BLaER1 treated with 17β-estradiol and CSF1 and Interleukin-3, amounts not matched to agents 10 nM and 100 nM (cell line): ENCODE results near the gene PKHD1.

Experiments
- H3K27ac ChIP-seq, 11 experiments: shearing (Covaris generic); formaldehyde crosslinking; 2 replicates each; pipeline ENCODE4 v1.8.1; 2022
- H3K27me3 ChIP-seq, 11 experiments: shearing (Covaris generic); formaldehyde crosslinking; 2 replicates each; pipeline ENCODE4 v1.8.1; 2022
- H3K36me3 ChIP-seq, 11 experiments: shearing (Covaris generic); formaldehyde crosslinking; 2 replicates each; pipeline ENCODE4 v1.8.1; 2022
- H3K4me1 ChIP-seq, 10 experiments: shearing (Covaris generic); formaldehyde crosslinking; 2 replicates each; pipeline ENCODE4 v1.8.1; 2022
- H3K4me2 ChIP-seq, 11 experiments: shearing (Covaris generic); formaldehyde crosslinking; 2 replicates each; pipeline ENCODE4 v1.8.1; 2022
- H3K4me3 ChIP-seq, 10 experiments: shearing (Covaris generic); formaldehyde crosslinking; 2 replicates each; pipeline ENCODE4 v1.8.1; 2022
- H3K9ac ChIP-seq, 11 experiments: shearing (Covaris generic); formaldehyde crosslinking; 2 replicates each; pipeline ENCODE4 v1.8.1; 2022
- H3K9me3 ChIP-seq, 11 experiments: shearing (Covaris generic); formaldehyde crosslinking; replicated peaks in 1 of 11; 2 replicates each; pipeline ENCODE4 v1.8.1; 2022
- H4K20me1 ChIP-seq, 11 experiments: shearing (Covaris generic); formaldehyde crosslinking; 2 replicates each; pipeline ENCODE4 v1.8.1; 2022
- Cebpa-rat ChIP-seq, 11 experiments: shearing (Covaris generic); IDR thresholded peaks; 2 replicates each; pipeline ENCODE4 v1.8.1; 2022

The PKHD1 gene

GRCh38 chr6:51824940-51825339 lies 262.5 kb downstream of the PKHD1 start:
- H3K9ac ChIP-seq, result no peak overlapping the region
- TF ChIP-seq Cebpa-rat (IDR thresholded peaks at IDR 0.05), result no peak
- no peaks in the 10 kb centered on the region for H3K27me3 ChIP-seq
- H3K4me1 ChIP-seq, result no peaks in the 10 kb centered on the region
- H3K27ac ChIP-seq, result no peak overlapping the region
- H3K36me3 ChIP-seq, result no peaks in the 10 kb centered on the region
- no peak overlapping the region for H3K4me3 ChIP-seq
- H3K9me3 ChIP-seq, result no peaks in the 10 kb centered on the region
- H4K20me1 ChIP-seq, result no peaks in the 10 kb centered on the region
- H3K4me2 ChIP-seq, result no peak overlapping the region

- Histone ChIP-seq H3K4me1 (no peaks in the 10 kb centered on the region), H3K4me2 (no peak overlapping the region), H4K20me1 (no peaks in the 10 kb centered on the region), H3K4me3 (no peak overlapping the region), H3K9me3 (no peaks in the 10 kb centered on the region), H3K36me3 (no peaks in the 10 kb centered on the region), H3K27me3 (no peaks in the 10 kb centered on the region), H3K27ac (no peak overlapping the region), H3K9ac (no peak overlapping the region)
- TF ChIP-seq Cebpa-rat (IDR thresholded peaks at IDR 0.05), result no peak
Observed at GRCh38 chr6:51820555-51820954, 266.9 kb downstream of the PKHD1 start.

DNA sequence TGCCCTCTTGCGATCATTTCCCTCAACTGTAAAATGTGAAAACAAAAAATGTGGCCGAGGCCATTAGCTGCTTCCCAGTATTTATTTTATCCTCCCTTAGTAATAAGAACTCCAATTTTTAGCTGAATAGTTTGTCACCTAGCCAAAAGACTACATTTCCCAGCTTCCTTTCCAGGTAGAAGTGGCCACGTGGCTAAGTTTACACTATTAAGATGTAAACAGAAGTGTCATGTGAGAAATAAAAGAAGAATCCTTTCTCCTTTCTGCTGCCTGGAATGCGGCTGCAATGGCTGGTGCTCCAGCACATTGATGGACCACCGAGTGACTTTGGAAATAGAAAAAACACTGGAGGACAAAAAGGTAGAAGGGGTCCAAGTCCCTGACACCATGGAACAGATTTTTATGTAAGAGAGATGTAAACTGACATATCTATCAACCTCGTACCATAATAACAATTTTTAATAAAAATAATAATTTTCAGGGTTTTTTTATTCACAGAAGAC lies 268.8 kb downstream of the PKHD1 start:
- TF ChIP-seq Cebpa-rat (IDR thresholded peaks at IDR 0.05), result no peak
- no peak overlapping the region for H3K27ac ChIP-seq
- H3K36me3 ChIP-seq, result no peaks in the 10 kb centered on the region
- H3K4me2 ChIP-seq, result no peak overlapping the region
- no peaks in the 10 kb centered on the region for H4K20me1 ChIP-seq
- H3K27me3 ChIP-seq, result no peaks in the 10 kb centered on the region
- no peak overlapping the region for H3K9ac ChIP-seq
- H3K4me3 ChIP-seq, result no peak overlapping the region
- H3K9me3 ChIP-seq, result no peaks in the 10 kb centered on the region
- peaks cover 0 to 9% (median 0%) of the 10 kb centered on the region in 10 experiments; a peak in 2 of 20 replicates for H3K4me1 ChIP-seq

DNA sequence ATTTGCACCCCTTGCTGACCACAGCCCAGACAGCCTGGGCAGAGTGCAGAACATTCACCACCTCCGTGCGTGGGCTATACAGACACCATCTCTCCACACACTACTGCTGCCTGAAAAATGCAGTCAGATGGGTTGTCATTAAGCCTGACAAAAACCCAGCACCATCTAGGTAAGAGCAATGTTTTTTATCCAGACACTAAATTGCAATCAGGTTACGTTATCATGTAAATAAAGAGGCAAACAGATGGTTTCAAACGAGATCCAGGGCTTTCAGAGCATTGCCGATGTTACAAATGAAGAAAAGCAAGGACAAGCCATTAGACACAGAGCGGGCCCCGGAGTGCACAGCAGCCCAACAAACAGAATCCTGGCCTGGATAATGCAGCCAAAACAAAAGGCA lies 269.6 kb downstream of the PKHD1 start:
- H3K9me3 ChIP-seq, result no peaks in the 10 kb centered on the region
- H3K4me1 ChIP-seq, result peaks cover 0 to 9% (median 0%) of the 10 kb centered on the region in 10 experiments; a peak in 2 of 20 replicates
- no peak overlapping the region for H3K4me3 ChIP-seq
- no peak overlapping the region for H3K9ac ChIP-seq
- no peak overlapping the region for H3K4me2 ChIP-seq
- no peak for TF ChIP-seq Cebpa-rat (IDR thresholded peaks at IDR 0.05)
- H3K27me3 ChIP-seq, result no peaks in the 10 kb centered on the region
- H4K20me1 ChIP-seq, result no peaks in the 10 kb centered on the region
- no peak overlapping the region for H3K27ac ChIP-seq
- H3K36me3 ChIP-seq, result no peaks in the 10 kb centered on the region

- H3K9me3 ChIP-seq, result no peaks in the 10 kb centered on the region
- no peaks in the 10 kb centered on the region for H3K27me3 ChIP-seq
- no peaks in the 10 kb centered on the region for H3K36me3 ChIP-seq
- no peak overlapping the region for H3K4me2 ChIP-seq
- H3K27ac ChIP-seq, result no peak overlapping the region
- H3K4me1 ChIP-seq, result peaks cover 0 to 9% (median 0%) of the 10 kb centered on the region in 10 experiments; a peak in 2 of 20 replicates
- no peak overlapping the region for H3K9ac ChIP-seq
- H4K20me1 ChIP-seq, result no peaks in the 10 kb centered on the region
- H3K4me3 ChIP-seq, result no peak overlapping the region
- TF ChIP-seq Cebpa-rat (IDR thresholded peaks at IDR 0.05), result no peak
Observed at GRCh38 chr6:51814418-51814817, 273.0 kb downstream of the PKHD1 start.

DNA sequence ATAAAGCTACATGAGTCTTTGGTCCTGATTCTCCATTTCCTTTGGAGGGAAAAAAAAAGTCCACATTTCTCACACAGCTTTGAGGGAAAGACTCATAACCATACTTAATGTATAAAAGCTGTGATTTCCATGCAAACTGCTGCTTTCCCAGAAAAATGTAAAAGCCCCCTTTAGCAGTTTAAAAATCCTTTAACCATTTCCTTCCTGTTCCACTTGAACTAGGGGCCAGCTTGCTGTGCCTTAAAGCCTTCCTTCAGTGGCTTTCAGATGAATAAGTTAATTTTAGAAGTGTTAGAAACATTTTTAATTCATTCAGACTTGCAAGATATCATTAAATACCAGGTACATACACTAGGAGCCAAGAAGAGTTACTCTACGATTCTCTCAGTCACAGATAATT lies 273.5 kb downstream of the PKHD1 start:
- H3K9ac ChIP-seq, result no peak overlapping the region
- H3K27me3 ChIP-seq, result no peaks in the 10 kb centered on the region
- H4K20me1 ChIP-seq, result no peaks in the 10 kb centered on the region
- no peak for TF ChIP-seq Cebpa-rat (IDR thresholded peaks at IDR 0.05)
- no peaks in the 10 kb centered on the region for H3K9me3 ChIP-seq
- no peaks in the 10 kb centered on the region for H3K36me3 ChIP-seq
- no peak overlapping the region for H3K4me3 ChIP-seq
- no peak overlapping the region for H3K4me2 ChIP-seq
- peaks cover 0 to 9% (median under 1%) of the 10 kb centered on the region in 10 experiments; a peak in 6 of 20 replicates for H3K4me1 ChIP-seq
- H3K27ac ChIP-seq, result no peak overlapping the region

DNA sequence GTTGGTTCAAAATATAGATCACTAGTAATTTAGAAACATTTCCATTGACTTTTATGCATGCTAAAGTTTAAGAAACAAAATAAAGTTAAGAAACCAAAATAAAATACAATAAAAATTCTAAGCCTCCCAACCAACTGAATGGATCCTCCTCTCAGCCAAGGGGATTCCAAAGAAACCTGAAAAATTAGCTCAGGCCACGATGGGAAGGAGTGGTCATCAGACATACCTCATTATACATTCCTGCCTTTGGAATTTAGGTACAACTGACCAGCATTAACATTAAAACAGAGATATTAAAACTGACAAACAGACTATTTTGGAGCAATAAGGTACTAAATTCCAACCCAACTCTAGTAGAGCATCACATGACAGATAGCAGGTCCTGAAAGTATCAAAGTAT lies 275.2 kb downstream of the PKHD1 start:
- no peak for TF ChIP-seq Cebpa-rat (IDR thresholded peaks at IDR 0.05)

DNA sequence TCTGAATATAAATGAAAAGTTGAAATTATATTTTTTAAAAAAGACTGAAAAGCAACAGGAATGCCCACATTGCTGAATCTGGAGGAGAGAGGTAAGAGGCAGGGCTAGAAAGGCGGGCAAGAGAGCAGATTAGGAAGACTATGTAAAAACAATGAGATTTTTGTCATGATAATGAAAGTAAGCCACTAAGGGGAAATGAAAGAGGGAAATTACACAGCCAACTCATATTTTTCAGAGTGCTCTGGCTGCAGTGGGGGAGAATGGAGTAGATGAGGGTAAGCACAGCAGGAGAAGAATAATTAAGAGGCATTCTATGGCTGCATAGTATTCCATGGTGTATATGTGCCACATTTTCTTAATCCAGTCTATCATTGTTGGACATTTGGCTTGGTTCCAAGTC lies 281.9 kb downstream of the PKHD1 start:
- Histone ChIP-seq H3K27me3 (no peaks in the 10 kb centered on the region), H3K4me3 (no peak overlapping the region), H3K4me2 (peak overlapping the region in 5 of 11 experiments; percentile 3 to 60 (median 16); a peak in 6 of 22 replicates), H3K36me3 (no peaks in the 10 kb centered on the region), H3K4me1 (peaks cover 0 to 32% (median 0%) of the 10 kb centered on the region in 10 experiments; a peak in 8 of 20 replicates), H3K27ac (no peak overlapping the region), H3K9ac (no peak overlapping the region), H4K20me1 (no peaks in the 10 kb centered on the region), H3K9me3 (no peaks in the 10 kb centered on the region; a peak in 1 of 22 replicates)
- TF ChIP-seq Cebpa-rat (IDR thresholded peaks at IDR 0.05), result no peak

More for the DNA sequence above, 275.2 kb downstream of the PKHD1 start:
- no peak overlapping the region for H3K4me3 ChIP-seq
- H3K36me3 ChIP-seq, result no peaks in the 10 kb centered on the region
- H3K9me3 ChIP-seq, result no peaks in the 10 kb centered on the region
- no peak overlapping the region for H3K4me2 ChIP-seq
- no peaks in the 10 kb centered on the region for H4K20me1 ChIP-seq
- H3K4me1 ChIP-seq, result peaks cover 0 to 15% (median 6%) of the 10 kb centered on the region in 10 experiments; a peak in 8 of 20 replicates
- H3K27ac ChIP-seq, result no peak overlapping the region
- H3K27me3 ChIP-seq, result no peaks in the 10 kb centered on the region
- no peak overlapping the region for H3K9ac ChIP-seq

DNA sequence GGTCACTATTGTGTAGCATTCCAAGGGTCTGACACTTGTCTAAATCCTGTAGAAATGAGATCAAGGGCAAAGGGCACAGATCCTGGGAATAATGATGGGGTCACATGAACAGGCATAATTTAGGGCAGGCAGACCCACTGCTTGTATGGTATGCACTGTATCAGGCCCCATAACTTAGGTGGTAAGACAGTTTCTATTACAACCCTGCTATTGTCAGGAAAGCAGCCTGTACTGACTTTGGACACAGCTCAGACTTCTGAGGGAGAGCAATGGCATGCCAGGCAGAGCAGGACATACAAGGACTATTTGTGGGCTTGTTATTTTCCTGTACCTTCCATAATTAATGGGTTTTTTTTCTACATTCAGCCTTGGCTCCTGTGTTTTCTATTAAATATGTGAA lies 286.8 kb downstream of the PKHD1 start:
- no peak for TF ChIP-seq Cebpa-rat (IDR thresholded peaks at IDR 0.05)
- Histone ChIP-seq H3K4me1 (peaks cover 0 to 7% (median 0%) of the 10 kb centered on the region in 10 experiments; a peak in 6 of 20 replicates), H3K27ac (no peak overlapping the region), H3K9ac (no peak overlapping the region), H3K4me3 (no peak overlapping the region), H3K9me3 (peaks cover 26 to 36% (median 30%) of the 10 kb centered on the region in 11 experiments), H3K36me3 (no peaks in the 10 kb centered on the region), H3K27me3 (no peaks in the 10 kb centered on the region), H3K4me2 (no peak overlapping the region), H4K20me1 (no peaks in the 10 kb centered on the region)

- Histone ChIP-seq H3K4me1 (peaks cover 0 to 4% (median 0%) of the 10 kb centered on the region in 10 experiments; a peak in 3 of 20 replicates), H3K4me2 (no peak overlapping the region), H3K36me3 (no peaks in the 10 kb centered on the region), H3K9ac (no peak overlapping the region), H3K27me3 (no peaks in the 10 kb centered on the region), H3K4me3 (no peak overlapping the region), H3K27ac (no peak overlapping the region), H3K9me3 (peaks cover 30 to 49% (median 36%) of the 10 kb centered on the region in 11 experiments), H4K20me1 (no peaks in the 10 kb centered on the region)
- TF ChIP-seq Cebpa-rat (IDR thresholded peaks at IDR 0.05), result no peak
Observed at GRCh38 chr6:51793393-51793792, 294.0 kb downstream of the PKHD1 start.
